ENCODE data around the gene DNAH1.

The DNAH1 gene

GRCh38 chr3:52358362-52358940 is 42.3 kb downstream of the DNAH1 start:
- no peak for DNase-seq (ENCODE audit: low spot score)

GRCh38 chr3:52359116-52359855 is 43.2 kb downstream of the DNAH1 start:
- no peak for DNase-seq (ENCODE audit: low spot score)

GRCh38 chr3:52361011-52361410 is 44.9 kb downstream of the DNAH1 start:
- no peak for DNase-seq (ENCODE audit: low spot score)

- DNase-seq (ENCODE audit: low spot score) = no peak
Observed at GRCh38 chr3:52361454-52361853, 45.3 kb downstream of the DNAH1 start.

- no peak for DNase-seq (ENCODE audit: low spot score)
Observed at GRCh38 chr3:52361898-52362297, 45.8 kb downstream of the DNAH1 start.

- no peak for DNase-seq (ENCODE audit: low spot score)
Observed at GRCh38 chr3:52364322-52365035, 48.4 kb downstream of the DNAH1 start.

GRCh38 chr3:52366527-52366926 is 50.4 kb downstream of the DNAH1 start:
- no peak for DNase-seq (ENCODE audit: low spot score)

- DNase-seq (ENCODE audit: low spot score) = no peak
Observed at GRCh38 chr3:52367891-52368880, 52.1 kb downstream of the DNAH1 start.

GRCh38 chr3:52370531-52370930 is 54.4 kb downstream of the DNAH1 start:
- DNase-seq (ENCODE audit: low spot score) = no peak

GRCh38 chr3:52372822-52373504 is 56.8 kb downstream of the DNAH1 start:
- no peak for DNase-seq (ENCODE audit: low spot score)

GRCh38 chr3:52373676-52374075 is 57.6 kb downstream of the DNAH1 start:
- DNase-seq (ENCODE audit: low spot score) = no peak

GRCh38 chr3:52374173-52374572 is 58.1 kb downstream of the DNAH1 start:
- no peak for DNase-seq (ENCODE audit: low spot score)

GRCh38 chr3:52379610-52380009 is 63.5 kb downstream of the DNAH1 start:
- DNase-seq (ENCODE audit: low spot score) = no peak

- DNase-seq (ENCODE audit: low spot score) = no peak
Observed at GRCh38 chr3:52380023-52380422, 63.9 kb downstream of the DNAH1 start.

GRCh38 chr3:52381623-52382022 is 65.5 kb downstream of the DNAH1 start:
- DNase-seq (ENCODE audit: low spot score) = no peak

GRCh38 chr3:52383446-52383845 is 67.3 kb downstream of the DNAH1 start:
- no peak for DNase-seq (ENCODE audit: low spot score)

GRCh38 chr3:52384019-52384761 is 68.1 kb downstream of the DNAH1 start:
- no peak for DNase-seq (ENCODE audit: low spot score)

- DNase-seq (ENCODE audit: low spot score) = no peak
Observed at GRCh38 chr3:52385157-52385556, 69.0 kb downstream of the DNAH1 start.

GRCh38 chr3:52387481-52387880 is 71.4 kb downstream of the DNAH1 start:
- DNase-seq (ENCODE audit: low spot score) = no peak

- DNase-seq (ENCODE audit: low spot score) = no peak
Observed at GRCh38 chr3:52388348-52388821, 72.3 kb downstream of the DNAH1 start.

- no peak for DNase-seq (ENCODE audit: low spot score)
Observed at GRCh38 chr3:52388933-52389332, 72.8 kb downstream of the DNAH1 start.

All from kidney capillary endothelial cell (primary cell).